OCI-LY1 (cell line): Measurements from ENCODE around the gene OPRD1.

Experiments
- H2AFZ ChIP-seq: fragments of 200-600 bp; sonication (generic), shearing (Covaris generic); 2 replicates; pipeline ENCODE4 v1.6.0; 2014; ENCODE audit warnings: antibody characterized with exemption, mild to moderate bottlenecking, low read length
- H3F3A ChIP-seq: fragments of 200-600 bp; sonication (generic), shearing (Covaris generic); 2 replicates; pipeline ENCODE4 v1.6.0; 2014; ENCODE audit warnings: mild to moderate bottlenecking, antibody characterized with exemption, low read length, moderate library complexity; ENCODE audit not compliant: insufficient read depth
- H3K27ac ChIP-seq: fragments of 200-600 bp; sonication (generic); 2 replicates; pipeline ENCODE4 v1.5.1; 2014; ENCODE audit warnings: low read length, mixed run types, mild to moderate bottlenecking, low read depth; ENCODE audit not compliant: poor library complexity, severe bottlenecking
- H3K27me3 ChIP-seq: fragments of 200-600 bp; sonication (generic); 2 replicates; pipeline ENCODE4 v1.6.0; 2014; ENCODE audit warnings: antibody characterized with exemption, mild to moderate bottlenecking, low read length, moderate library complexity; ENCODE audit not compliant: insufficient read depth
- H3K36me3 ChIP-seq: fragments of 200-600 bp; sonication (generic); 2 replicates; pipeline ENCODE4 v1.6.1; 2014; ENCODE audit warnings: mild to moderate bottlenecking, antibody characterized with exemption, low read length, moderate library complexity, mixed read lengths; ENCODE audit not compliant: insufficient read depth
- H3K4me1 ChIP-seq: fragments of 200-600 bp; sonication (generic); 2 replicates; pipeline ENCODE4 v1.5.1; 2014; ENCODE audit warnings: mild to moderate bottlenecking, low read length, moderate library complexity; ENCODE audit not compliant: insufficient read depth, severe bottlenecking
- H3K4me2 ChIP-seq: fragments of 200-600 bp; sonication (generic), shearing (Covaris generic); 2 replicates; pipeline ENCODE4 v1.6.1; 2014; ENCODE audit warnings: low read length
- H3K4me3 ChIP-seq: fragments of 200-600 bp; sonication (generic); 2 replicates; pipeline ENCODE4 v1.5.1; 2014; ENCODE audit warnings: low read length, low read depth, mild to moderate bottlenecking, mixed read lengths; ENCODE audit not compliant: poor library complexity, severe bottlenecking
- H3K79me2 ChIP-seq: fragments of 200-600 bp; shearing (Covaris generic); 2 replicates; pipeline ENCODE4 v1.6.1; 2016; ENCODE audit warnings: mixed run types, low read length, mixed read lengths; ENCODE audit not compliant: insufficient read depth
- H3K9ac ChIP-seq: fragments of 200-600 bp; sonication (generic), shearing (Covaris generic); 2 replicates; pipeline ENCODE4 v1.6.1; 2014; ENCODE audit warnings: mild to moderate bottlenecking, low read length, mixed read lengths
- H3K9me2 ChIP-seq: fragments of 200-600 bp; sonication (generic), shearing (Covaris generic); 2 replicates; pipeline ENCODE4 v1.6.1; 2014; ENCODE audit warnings: low read depth, mild to moderate bottlenecking, low read length, mixed read lengths
- H3K9me3 ChIP-seq: fragments of 200-600 bp; shearing (Covaris generic); 2 replicates; pipeline ENCODE4 v1.6.1; 2014; ENCODE audit warnings: low read length, mixed read lengths
- H4K20me1 ChIP-seq: fragments of 200-600 bp; sonication (generic), shearing (Covaris generic); 2 replicates; pipeline ENCODE4 v1.6.0; 2016; ENCODE audit warnings: mild to moderate bottlenecking, low read length; ENCODE audit not compliant: insufficient read depth
- CTCF ChIP-seq: fragments of 200-600 bp; sonication (generic), shearing (Covaris generic); IDR thresholded peaks from 2 replicates; pipeline ENCODE4 v1.5.1; 2017; ENCODE audit warnings: mild to moderate bottlenecking, antibody characterized with exemption, low read length, moderate library complexity, mixed read lengths
- EZH2 ChIP-seq: fragments of 200-600 bp; sonication (generic), shearing (Covaris generic); IDR thresholded peaks from 2 replicates; pipeline ENCODE4 v1.8.0; 2017; ENCODE audit warnings: borderline replicate concordance, mixed run types, mild to moderate bottlenecking, antibody characterized with exemption, low read length, moderate library complexity, mixed read lengths

The OPRD1 gene

GRCh38 chr1:28893403-28894102, 81.6 kb downstream of the OPRD1 start:
- TF ChIP-seq CTCF: peak; percentile 65
- TF ChIP-seq EZH2: no peak
- H3K9me3 ChIP-seq: no peaks in the 10 kb centered on the region

GRCh38 chr1:28894785-28895184, 82.8 kb downstream of the OPRD1 start:
- H3K9me3 ChIP-seq: no peaks in the 10 kb centered on the region
- peaks cover 28% of the 10 kb centered on the region; the same call in 1 of the 2 replicates for H3K36me3 ChIP-seq
- no peaks in the 10 kb centered on the region for H3K9me2 ChIP-seq
- H3F3A ChIP-seq: no peaks in the 10 kb centered on the region
- peaks cover 24% of the 10 kb centered on the region for H3K4me1 ChIP-seq
- no peak overlapping the region for H3K4me2 ChIP-seq
- TF ChIP-seq EZH2 (no peak), CTCF (no peak)
- H3K9ac ChIP-seq: no peak overlapping the region
- no peak overlapping the region for H3K4me3 ChIP-seq
- no peaks in the 10 kb centered on the region for H4K20me1 ChIP-seq
- peaks cover 6% of the 10 kb centered on the region for H3K79me2 ChIP-seq
- no peak overlapping the region for H3K27ac ChIP-seq
- no peaks in the 10 kb centered on the region for H3K27me3 ChIP-seq
- no peak overlapping the region for H2AFZ ChIP-seq

More at GRCh38 chr1:28893403-28894102, 81.6 kb downstream of the OPRD1 start:
- peaks cover 24% of the 10 kb centered on the region for H3K4me1 ChIP-seq
- H3K27ac ChIP-seq: no peak overlapping the region
- no peaks in the 10 kb centered on the region for H3K27me3 ChIP-seq
- no peak overlapping the region for H3K9ac ChIP-seq
- peaks cover 23% of the 10 kb centered on the region; the same call in 1 of the 2 replicates for H3K36me3 ChIP-seq
- no peak overlapping the region for H2AFZ ChIP-seq
- H3K79me2 ChIP-seq: no peaks in the 10 kb centered on the region
- H3F3A ChIP-seq: no peaks in the 10 kb centered on the region
- no peak overlapping the region for H3K4me2 ChIP-seq
- no peaks in the 10 kb centered on the region for H3K9me2 ChIP-seq
- H4K20me1 ChIP-seq: no peaks in the 10 kb centered on the region
- H3K4me3 ChIP-seq: no peak overlapping the region

- Histone ChIP-seq H4K20me1 (no peaks in the 10 kb centered on the region), H3F3A (no peaks in the 10 kb centered on the region), H3K27ac (no peak overlapping the region), H3K4me3 (no peak overlapping the region), H3K79me2 (peaks cover 11% of the 10 kb centered on the region), H3K27me3 (no peaks in the 10 kb centered on the region), H2AFZ (no peak overlapping the region), H3K36me3 (peaks cover 31% of the 10 kb centered on the region; the same call in 1 of the 2 replicates), H3K9me3 (no peaks in the 10 kb centered on the region), H3K4me2 (no peak overlapping the region), H3K9me2 (no peaks in the 10 kb centered on the region), H3K4me1 (peaks cover 24% of the 10 kb centered on the region), H3K9ac (no peak overlapping the region)
- TF ChIP-seq CTCF (no peak), EZH2 (no peak)
These were observed 84.1 kb downstream of the OPRD1 start for GRCh38 chr1:28895896-28896608.
